Skin of body (tissue), 2 donors: ENCODE results near the gene ARHGEF9. TPM values are rescaled to one million over a fixed set of nuclear protein-coding genes. Genes with fewer than 3 reads are reported as not detected.
"Not testable (repeated sequence)": the region's sequence is repeated elsewhere in the genome, so short reads cannot be mapped to it uniquely, and the experiment has no call there.

Experiments used
- DNase-seq: peaks from one replicate; lab custom pipeline; 2025; lab: John Stamatoyannopoulos, UW
- total RNA-seq: library from RNA; depleted of rRNA; stranded (reverse); fragments of >200 nt; gene quantifications from one replicate; pipeline ENCODE4 v1.2.3, GENCODE V29; 2014

Gene ARHGEF9
- 17.1 TPM for total RNA-seq

GRCh38 chrX:63784902-63785707, at the start of gene ARHGEF9:
ARHGEF9 (minus strand) TSS chrX:63785214; CDS start chrX:63785145, 69 bp downstream.
- DNase-seq, result peak; percentile 6

- DNase-seq, result not testable (repeated sequence)
These were observed 40.4 kb upstream of the ARHGEF9 start for GRCh38 chrX:63825446-63825845.

- DNase-seq, result no peak
These were observed 33.1 kb upstream of the ARHGEF9 start for GRCh38 chrX:63818156-63818555.

GRCh38 chrX:63817696-63818095, 32.7 kb upstream of the ARHGEF9 start:
- DNase-seq, result no peak

GRCh38 chrX:63812823-63813222, 27.8 kb upstream of the ARHGEF9 start:
- no peak for DNase-seq

GRCh38 chrX:63810746-63811145, 25.7 kb upstream of the ARHGEF9 start:
- no peak for DNase-seq

GRCh38 chrX:63809173-63809572, 24.2 kb upstream of the ARHGEF9 start:
- DNase-seq, result no peak

- DNase-seq, result not testable (repeated sequence)
These were observed 10.4 kb upstream of the ARHGEF9 start for GRCh38 chrX:63795406-63795805.

GRCh38 chrX:63785708-63786040, 660 bp upstream of the ARHGEF9 start:
- DNase-seq, result no peak

GRCh38 chrX:63784346-63784901, 590 bp downstream of the ARHGEF9 start:
- DNase-seq, result no peak

GRCh38 chrX:63782515-63782914, 2.5 kb downstream of the ARHGEF9 start:
- DNase-seq, result no peak

- DNase-seq, result no peak
These were observed 16.3 kb downstream of the ARHGEF9 start for GRCh38 chrX:63768760-63769159.

GRCh38 chrX:63765712-63766111, 19.3 kb downstream of the ARHGEF9 start:
- DNase-seq, result no peak

GRCh38 chrX:63764946-63765345, 20.1 kb downstream of the ARHGEF9 start:
- DNase-seq, result no peak

GRCh38 chrX:63761639-63762038, 23.4 kb downstream of the ARHGEF9 start:
- no peak for DNase-seq

GRCh38 chrX:63758011-63758410, 27.0 kb downstream of the ARHGEF9 start:
- no peak for DNase-seq

- no peak for DNase-seq
These were observed 29.1 kb downstream of the ARHGEF9 start for GRCh38 chrX:63755892-63756291.

GRCh38 chrX:63754860-63755579, 30.0 kb downstream of the ARHGEF9 start:
- DNase-seq, result peak; percentile 90

- peak; percentile 19 for DNase-seq
These were observed 30.7 kb downstream of the ARHGEF9 start for GRCh38 chrX:63754136-63754859.

GRCh38 chrX:63751481-63751880, 33.5 kb downstream of the ARHGEF9 start:
- DNase-seq, result no peak

GRCh38 chrX:63750811-63751210, 34.2 kb downstream of the ARHGEF9 start:
- DNase-seq, result no peak

GRCh38 chrX:63747331-63747730, 37.7 kb downstream of the ARHGEF9 start:
- DNase-seq, result peak; percentile 35
